Measurements from ENCODE around the gene COG4. TPM values are rescaled to one million over a fixed set of nuclear protein-coding genes. Genes with fewer than 3 reads are reported as not detected.

COG4 gene
- total RNA-seq, 1 experiment from 2014 or later = 54.2 TPM

GRCh38 chr16:70496513-70496912 lies 26.8 kb downstream of the COG4 start:
- intact Hi-C loops (cut with micrococcal nuclease) = no loop called here
- no peak overlapping the region for H3K4me2 ChIP-seq (ENCODE audit: low read length)
- peaks cover 18 to 24% of the 10 kb centered on the region in 2 experiments; a peak in 3 of 4 replicates for H3K36me3 ChIP-seq (ENCODE audit: control insufficient read depth in 1 of 2, insufficient read depth in 2 of 2, low read length in 2 of 2)
- H3K9me2 ChIP-seq (ENCODE audit: insufficient read depth) = no peaks in the 10 kb centered on the region
- no TSS peak for BruUV-seq (replicated peaks)
- ChIA-PET POLR2A (no interaction called here), RAD21 (ENCODE audit: low non-redundant PET in 1 of 2, low total read pairs in 2 of 2, uncharacterized antibody in 2 of 2, unreplicated experiment in 2 of 2) (no interaction called here), CTCF (no interaction called here)
- no peak overlapping the region for H3K9ac ChIP-seq (ENCODE audit: low read length)
- ATAC-seq (no peak), DNase-seq (ENCODE audit: low read depth, low spot score) (no peak)
- TF ChIP-seq JUND (IDR thresholded peaks at IDR 0.05) (no peak), ATF3 (IDR thresholded peaks at IDR 0.05) (no peak), EZH2 (IDR thresholded peaks at IDR 0.05) (no peak), RAD21 (IDR thresholded peaks at IDR 0.05; ENCODE audit: low read depth) (no peak), FOSL1 (IDR thresholded peaks at IDR 0.05; ENCODE audit: low read depth) (no peak), MAX (IDR thresholded peaks at IDR 0.05) (no peak), CBX3 (IDR thresholded peaks at IDR 0.05; ENCODE audit: low read depth) (no peak), CEBPB (IDR thresholded peaks at IDR 0.05; ENCODE audit: low read depth) (no peak), REST (IDR thresholded peaks at IDR 0.05; ENCODE audit: low read depth) (no peak), TCF7L2 (IDR thresholded peaks at IDR 0.05; ENCODE audit: borderline replicate concordance, extremely low read depth, insufficient read depth, insufficient read length) (no peak), EGR1 (IDR thresholded peaks at IDR 0.05; ENCODE audit: low read depth) (no peak), ELF1 (IDR thresholded peaks at IDR 0.05; ENCODE audit: borderline replicate concordance, low read depth) (no peak)
- no peak overlapping the region for H3K4me3 ChIP-seq (replicated peaks in 1 of 2; ENCODE audit: low read depth in 1 of 2, low read length in 2 of 2)
- H3K27ac ChIP-seq (ENCODE audit: low read depth, low read length) = no peak overlapping the region
- H3K27me3 ChIP-seq (ENCODE audit: insufficient read depth, low read length) = no peaks in the 10 kb centered on the region
- H3K9me3 ChIP-seq (ENCODE audit: control insufficient read depth in 1 of 2, insufficient read depth in 1 of 2, low read depth in 1 of 2, low read length in 2 of 2) = no peaks in the 10 kb centered on the region
- H3K79me2 ChIP-seq (ENCODE audit: insufficient read depth, low read length) = no peaks in the 10 kb centered on the region
- H4K20me1 ChIP-seq (ENCODE audit: insufficient read depth) = no peaks in the 10 kb centered on the region
- no peak overlapping the region for H2AFZ ChIP-seq (ENCODE audit: low read depth, low read length, poor library complexity, severe bottlenecking)
- H3K4me1 ChIP-seq (ENCODE audit: control insufficient read depth in 1 of 2, insufficient read depth in 2 of 2, low read length in 2 of 2) = no peaks in the 10 kb centered on the region
